Breast epithelium (tissue), 3 donors: Measurements from ENCODE around the gene CPNE5.

Experiments
- POLR2A ChIP-seq: fragments of 450-650 bp; IDR thresholded peaks from one replicate; pipeline ENCODE4 v1.6.1; 2016; ENCODE audit warnings: antibody characterized with exemption, mild to moderate bottlenecking, moderate library complexity
- TF ChIP-seq, protein P1 (sequence below), 3 donors: fragments of 450-650 bp; IDR thresholded peaks; one replicate each; pipeline ENCODE4 v1.5.1; 2016 to 2017; ENCODE audit warnings: antibody characterized with exemption in 3 of 3, mild to moderate bottlenecking in 3 of 3, moderate library complexity in 3 of 3

DNA sequence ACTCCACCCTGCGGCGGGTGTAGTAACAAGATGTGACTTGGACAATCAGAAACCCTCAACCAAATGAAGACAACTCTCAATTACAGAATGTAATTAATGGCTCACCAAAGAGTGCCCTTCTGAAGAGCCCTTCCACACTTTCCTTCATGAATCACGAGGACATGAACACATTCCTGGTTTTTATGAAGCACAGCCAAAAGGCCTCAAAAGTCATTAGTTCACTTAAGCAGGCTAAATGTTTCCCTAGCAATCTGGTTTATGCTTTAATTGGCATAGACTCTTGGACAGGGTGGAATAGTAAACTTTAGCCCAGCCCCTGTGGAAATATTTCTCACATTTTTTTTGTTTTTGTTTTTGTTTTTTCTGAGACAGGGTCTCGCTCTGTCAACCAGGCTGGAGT is 20.5 kb downstream of the CPNE5 start:
- TF ChIP-seq, protein P1, sequence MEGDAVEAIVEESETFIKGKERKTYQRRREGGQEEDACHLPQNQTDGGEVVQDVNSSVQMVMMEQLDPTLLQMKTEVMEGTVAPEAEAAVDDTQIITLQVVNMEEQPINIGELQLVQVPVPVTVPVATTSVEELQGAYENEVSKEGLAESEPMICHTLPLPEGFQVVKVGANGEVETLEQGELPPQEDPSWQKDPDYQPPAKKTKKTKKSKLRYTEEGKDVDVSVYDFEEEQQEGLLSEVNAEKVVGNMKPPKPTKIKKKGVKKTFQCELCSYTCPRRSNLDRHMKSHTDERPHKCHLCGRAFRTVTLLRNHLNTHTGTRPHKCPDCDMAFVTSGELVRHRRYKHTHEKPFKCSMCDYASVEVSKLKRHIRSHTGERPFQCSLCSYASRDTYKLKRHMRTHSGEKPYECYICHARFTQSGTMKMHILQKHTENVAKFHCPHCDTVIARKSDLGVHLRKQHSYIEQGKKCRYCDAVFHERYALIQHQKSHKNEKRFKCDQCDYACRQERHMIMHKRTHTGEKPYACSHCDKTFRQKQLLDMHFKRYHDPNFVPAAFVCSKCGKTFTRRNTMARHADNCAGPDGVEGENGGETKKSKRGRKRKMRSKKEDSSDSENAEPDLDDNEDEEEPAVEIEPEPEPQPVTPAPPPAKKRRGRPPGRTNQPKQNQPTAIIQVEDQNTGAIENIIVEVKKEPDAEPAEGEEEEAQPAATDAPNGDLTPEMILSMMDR (IDR thresholded peaks at IDR 0.05): no peak
- TF ChIP-seq POLR2A: no peak
